T47D (cell line): ENCODE data around the gene TMEM220.

ENCODE experiments used
- DNase-seq, 2 experiments: peaks; one replicate each; pipeline versions ENCODE4 v3.0.0 to v3.0.0-alpha.2; 2011 to 2012; ENCODE audit warnings: low read depth in 1 of 2, low spot score in 1 of 2
- JUND ChIP-seq: IDR thresholded peaks from 2 replicates; pipeline ENCODE4 v1.6.1; 2012; ENCODE audit warnings: low read depth
- in situ Hi-C: cut with HindIII; loops from 2 replicates; pipeline ENCODE4 v1.10.0; 2016; ENCODE audit warnings: low sequenced_read_pairs, low pct_unique_long_range_greater_than_20kb

Gene TMEM220

GRCh38 chr17:10748531-10749181 is 18.8 kb upstream of the TMEM220 start:
- no peak for DNase-seq
- TF ChIP-seq JUND = no peak
- in situ Hi-C loops = no loop called here

- in situ Hi-C loops = no loop called here
- DNase-seq = no peak
- TF ChIP-seq JUND = no peak
Measured at GRCh38 chr17:10745231-10745630, 15.4 kb upstream of the TMEM220 start.

- TF ChIP-seq JUND = no peak
- DNase-seq = no peak
- in situ Hi-C loops = no loop called here
Measured at GRCh38 chr17:10744501-10745000, 14.7 kb upstream of the TMEM220 start.

- in situ Hi-C loops = no loop called here
- TF ChIP-seq JUND = no peak
- no peak for DNase-seq
Measured at GRCh38 chr17:10743316-10744009, 13.6 kb upstream of the TMEM220 start.

- in situ Hi-C loops = no loop called here
- TF ChIP-seq JUND = no peak
Measured at GRCh38 chr17:10742431-10742830, 12.6 kb upstream of the TMEM220 start.

GRCh38 chr17:10741416-10742135 is 11.8 kb upstream of the TMEM220 start:
- DNase-seq = no peak
- in situ Hi-C loops = no loop called here
- TF ChIP-seq JUND = no peak

More at GRCh38 chr17:10742431-10742830, 12.6 kb upstream of the TMEM220 start:
- no peak for DNase-seq

- DNase-seq = no peak
- no peak for TF ChIP-seq JUND
- in situ Hi-C loops = no loop called here
Measured at GRCh38 chr17:10739386-10739785, 9.6 kb upstream of the TMEM220 start.

GRCh38 chr17:10738521-10739258 is 8.9 kb upstream of the TMEM220 start:
- in situ Hi-C loops = no loop called here
- no peak for TF ChIP-seq JUND
- no peak for DNase-seq

- no peak for TF ChIP-seq JUND
- in situ Hi-C loops = no loop called here
- DNase-seq = no peak
Measured at GRCh38 chr17:10737736-10738135, 7.9 kb upstream of the TMEM220 start.

GRCh38 chr17:10737168-10737622 is 7.4 kb upstream of the TMEM220 start:
- in situ Hi-C loops = no loop called here
- peak; percentile 33 to 58 for DNase-seq
- TF ChIP-seq JUND = no peak

GRCh38 chr17:10735821-10736220 is 6.0 kb upstream of the TMEM220 start:
- no peak for TF ChIP-seq JUND
- in situ Hi-C loops = no loop called here
- no peak for DNase-seq

GRCh38 chr17:10735251-10735650 is 5.4 kb upstream of the TMEM220 start:
- DNase-seq = no peak
- in situ Hi-C loops = no loop called here

More at GRCh38 chr17:10735251-10735650, 5.4 kb upstream of the TMEM220 start:
- TF ChIP-seq JUND = no peak
